Regular cardiac myocyte (primary cell): ENCODE results near the gene LBHD2. TPM values are rescaled to one million over a fixed set of nuclear protein-coding genes. Genes with fewer than 3 reads are reported as not detected.

Experiments
- total RNA-seq: library from RNA; depleted of rRNA; stranded (reverse); fragments of >200 nt; gene quantifications from 2 replicates; pipeline ENCODE4 v1.2.3, GENCODE V29; 2014

Gene LBHD2
- total RNA-seq: not detected in 2 replicates

GRCh38 chr14:103084021-103084919 lies at the start of gene LBHD2:
TSS of gene LBHD2 (plus strand) at chr14:103084210. CDS start at chr14:103086013, 1,803 bp downstream.

GRCh38 chr14:103057372-103058163 lies 26.4 kb upstream of the LBHD2 start, which contains the start of gene CDC42BPB:
TSS of gene CDC42BPB (minus strand) at chr14:103057549. CDS start at chr14:103057173, 376 bp downstream.

GRCh38 chr14:103094406-103095209 lies 10.6 kb downstream of the LBHD2 start, which contains the start of gene EXOC3L4:
TSS of gene EXOC3L4 (plus strand) at chr14:103094725. CDS start at chr14:103100220, 5,495 bp downstream.

GRCh38 chr14:103122947-103123633 lies 39.1 kb downstream of the LBHD2 start, which contains the start of gene TNFAIP2:
TSS of gene TNFAIP2 (plus strand) at chr14:103123461. CDS start at chr14:103126458, 2,997 bp downstream.

Other genes with a start within 250 kb of the LBHD2 start
- under 0.01 and 0.56 TPM in 2 replicates for gene AMN, start 161.5 kb upstream of the LBHD2 start, total RNA-seq
- 73.9 and 94.5 TPM in 2 replicates for gene CDC42BPB, start 26.7 kb upstream of the LBHD2 start, total RNA-seq
- under 0.01 and 0.56 TPM in 2 replicates for gene EXOC3L4, start 10.5 kb downstream of the LBHD2 start, total RNA-seq
- gene TNFAIP2, start 39.3 kb downstream of the LBHD2 start, total RNA-seq: 43.5 and 72.4 TPM in 2 replicates